CD4-positive, alpha-beta T cell treated with Interleukin-4 for 4 hours (primary cell): ENCODE measurements around the gene MYO15B.

Experiments
- DNase-seq: peaks from one replicate; pipeline ENCODE4 v3.0.0-alpha.2; 2020

Gene MYO15B

GRCh38 chr17:75641343-75641742 is 53.7 kb downstream of the MYO15B start:
- DNase-seq = no peak

- DNase-seq = no peak
These were observed 54.7 kb downstream of the MYO15B start for GRCh38 chr17:75642182-75642783.

GRCh38 chr17:75642784-75643642 is 55.4 kb downstream of the MYO15B start:
- no peak for DNase-seq

- no peak for DNase-seq
These were observed 56.0 kb downstream of the MYO15B start for GRCh38 chr17:75643643-75644017.

- DNase-seq = no peak
These were observed 57.9 kb downstream of the MYO15B start for GRCh38 chr17:75645501-75645888.

- DNase-seq = no peak
These were observed 58.5 kb downstream of the MYO15B start for GRCh38 chr17:75645889-75646637.

GRCh38 chr17:75646638-75646992 is 59.0 kb downstream of the MYO15B start:
- DNase-seq = no peak

GRCh38 chr17:75647061-75647460 is 59.5 kb downstream of the MYO15B start:
- no peak for DNase-seq

GRCh38 chr17:75647921-75648320 is 60.3 kb downstream of the MYO15B start:
- DNase-seq = no peak

GRCh38 chr17:75649687-75650086 is 62.1 kb downstream of the MYO15B start:
- DNase-seq = no peak

GRCh38 chr17:75650874-75651273 is 63.3 kb downstream of the MYO15B start:
- DNase-seq = no peak

- no peak for DNase-seq
These were observed 64.7 kb downstream of the MYO15B start for GRCh38 chr17:75652341-75652740.

GRCh38 chr17:75652934-75653549 is 65.4 kb downstream of the MYO15B start:
- DNase-seq = peak; percentile 14

- DNase-seq = no peak
These were observed 66.6 kb downstream of the MYO15B start for GRCh38 chr17:75654176-75654575.

GRCh38 chr17:75658237-75658636 is 70.6 kb downstream of the MYO15B start:
- no peak for DNase-seq

- no peak for DNase-seq
These were observed 73.9 kb downstream of the MYO15B start for GRCh38 chr17:75661531-75661930.

GRCh38 chr17:75662511-75662910 is 74.9 kb downstream of the MYO15B start:
- DNase-seq = no peak

GRCh38 chr17:75664099-75664549 is 76.5 kb downstream of the MYO15B start:
- no peak for DNase-seq

- DNase-seq = no peak
These were observed 78.4 kb downstream of the MYO15B start for GRCh38 chr17:75665981-75666380.

- peak; percentile 97 for DNase-seq
These were observed 79.6 kb downstream of the MYO15B start, which contains the start of the genes RECQL5 and SAP30BP for GRCh38 chr17:75666959-75667790. Gene RECQL5, minus strand, starts transcription at chr17:75667154. Its CDS starts 597 bp downstream, at chr17:75666557. Gene SAP30BP, plus strand, starts transcription at chr17:75667338. Its CDS starts 35 bp downstream, at chr17:75667373.

- DNase-seq = no peak
These were observed 80.2 kb downstream of the MYO15B start for GRCh38 chr17:75667825-75668224.

GRCh38 chr17:75668489-75668888 is 80.9 kb downstream of the MYO15B start:
- DNase-seq = no peak
